ENCODE data around the gene DNMT1.

DNA sequence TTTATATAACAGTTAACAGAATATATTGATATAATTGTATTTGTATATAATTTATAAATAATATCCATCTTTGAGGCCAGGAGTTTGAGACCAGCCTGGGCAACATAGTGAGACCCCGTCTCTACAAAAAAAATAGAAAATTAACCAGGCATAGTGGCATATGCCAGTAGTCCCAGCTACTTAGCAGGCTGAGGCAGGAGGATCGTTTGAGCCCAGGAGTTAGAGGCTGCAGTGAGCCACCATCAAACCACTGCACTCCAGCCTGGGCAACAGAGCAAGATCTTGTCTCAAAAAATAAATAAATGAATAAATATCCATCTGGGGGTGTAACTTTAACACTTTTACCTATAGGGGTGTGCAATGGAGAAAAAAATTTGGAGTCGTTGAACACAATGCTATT, 110.0 kb downstream of the DNMT1 start:
- TF ChIP-seq ZBTB7A (IDR thresholded peaks at IDR 0.05; ENCODE audit: low read depth) (no peak), RAD21 (IDR thresholded peaks at IDR 0.05; ENCODE audit: low read depth) (no peak), EP300 (IDR thresholded peaks at IDR 0.05; ENCODE audit: borderline replicate concordance) (no peak)

All from Ishikawa (cell line).